Thyroid gland (tissue), 4 donors: Measurements from ENCODE around the gene TP53I13.

Source experiments
- POLR2A ChIP-seq, 2 donors: fragments of 450-650 bp; IDR thresholded peaks; one replicate each; pipeline ENCODE4 v1.6.1; 2017; ENCODE audit warnings: antibody characterized with exemption in 2 of 2, mild to moderate bottlenecking in 2 of 2, moderate library complexity in 1 of 2
- TF ChIP-seq, protein P1 (sequence below), 6 experiments: fragments of 200-600 bp in 3 of 6; fragments of 450-650 bp in 3 of 6; sonication (generic) in 3 of 6; IDR thresholded peaks; one replicate each; pipeline ENCODE4 v1.5.1; 2016 to 2019; ENCODE audit warnings: antibody characterized with exemption in 6 of 6, mild to moderate bottlenecking in 2 of 6, inconsistent platforms in 1 of 6, moderate library complexity in 1 of 6

DNA sequence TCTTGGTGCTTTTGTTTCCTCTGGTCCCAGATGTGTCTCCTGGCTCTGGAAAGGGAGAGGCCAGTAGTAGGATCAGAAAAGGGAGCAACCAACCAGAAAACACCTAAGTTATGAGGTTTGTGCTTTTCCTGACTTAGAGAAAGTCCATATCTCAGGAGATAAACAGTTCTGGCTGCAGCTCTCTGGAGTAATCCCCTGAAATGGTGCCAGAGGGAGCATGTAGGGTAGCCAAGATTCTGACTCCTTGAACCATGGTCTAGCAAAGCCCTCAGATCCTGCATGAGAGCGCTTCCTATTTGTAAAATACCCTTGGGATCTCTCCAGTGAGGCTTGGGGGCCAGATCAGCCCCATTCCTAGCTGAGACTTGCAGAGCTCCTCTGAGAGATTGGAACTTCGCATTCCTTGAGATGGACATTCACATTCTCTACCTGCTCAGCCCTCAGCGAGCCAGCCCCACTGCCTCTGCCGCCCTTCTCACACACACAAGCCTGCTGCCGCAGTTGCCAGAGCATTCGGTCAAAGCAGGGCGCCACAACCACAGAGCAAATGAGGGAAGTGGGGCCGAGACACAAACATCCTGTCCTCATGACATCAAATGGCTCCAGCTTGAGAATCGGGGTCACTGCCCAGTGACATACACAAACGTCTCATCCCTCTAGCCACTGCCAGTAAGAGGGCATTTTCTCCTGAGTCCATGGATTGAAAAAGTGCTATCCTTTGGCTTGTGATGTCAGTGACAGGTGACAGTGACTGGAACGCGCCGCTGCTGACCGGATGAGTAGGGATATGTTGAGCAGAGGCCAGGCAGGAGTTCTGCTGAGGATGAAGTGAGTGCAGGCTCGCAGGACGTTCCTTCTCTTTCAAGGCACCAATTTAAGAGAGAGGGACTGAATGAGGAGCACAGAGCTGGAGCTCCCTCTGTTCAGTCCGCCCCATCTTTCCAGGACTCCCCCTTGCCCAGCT, 6.7 kb upstream of the TP53I13 start:
- TF ChIP-seq, protein P1, sequence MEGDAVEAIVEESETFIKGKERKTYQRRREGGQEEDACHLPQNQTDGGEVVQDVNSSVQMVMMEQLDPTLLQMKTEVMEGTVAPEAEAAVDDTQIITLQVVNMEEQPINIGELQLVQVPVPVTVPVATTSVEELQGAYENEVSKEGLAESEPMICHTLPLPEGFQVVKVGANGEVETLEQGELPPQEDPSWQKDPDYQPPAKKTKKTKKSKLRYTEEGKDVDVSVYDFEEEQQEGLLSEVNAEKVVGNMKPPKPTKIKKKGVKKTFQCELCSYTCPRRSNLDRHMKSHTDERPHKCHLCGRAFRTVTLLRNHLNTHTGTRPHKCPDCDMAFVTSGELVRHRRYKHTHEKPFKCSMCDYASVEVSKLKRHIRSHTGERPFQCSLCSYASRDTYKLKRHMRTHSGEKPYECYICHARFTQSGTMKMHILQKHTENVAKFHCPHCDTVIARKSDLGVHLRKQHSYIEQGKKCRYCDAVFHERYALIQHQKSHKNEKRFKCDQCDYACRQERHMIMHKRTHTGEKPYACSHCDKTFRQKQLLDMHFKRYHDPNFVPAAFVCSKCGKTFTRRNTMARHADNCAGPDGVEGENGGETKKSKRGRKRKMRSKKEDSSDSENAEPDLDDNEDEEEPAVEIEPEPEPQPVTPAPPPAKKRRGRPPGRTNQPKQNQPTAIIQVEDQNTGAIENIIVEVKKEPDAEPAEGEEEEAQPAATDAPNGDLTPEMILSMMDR (IDR thresholded peaks at IDR 0.05), result no peak
- TF ChIP-seq POLR2A (IDR thresholded peaks at IDR 0.05), result no peak
